HepG2 (cell line): Measurements from ENCODE around the gene POLE3. TPM values are rescaled to one million over a fixed set of nuclear protein-coding genes. Genes with fewer than 3 reads are reported as not detected.

ENCODE experiments used
- ARHGAP35 ChIP-seq: sonication (generic); formaldehyde crosslinking; IDR thresholded peaks from 2 replicates; pipeline ENCODE4 v1.9.0; 2022; ENCODE audit warnings: mild to moderate bottlenecking, inconsistent platforms, moderate library complexity, missing genetic modification reagents, borderline replicate concordance
- CEBPB ChIP-seq: IDR thresholded peaks from 2 replicates; pipeline ENCODE4 v1.6.1; 2011; ENCODE audit warnings: low read depth, low read length, improper control_type of control experiment, borderline replicate concordance
- ESRRA ChIP-seq: sonication (generic); formaldehyde crosslinking; IDR thresholded peaks from 2 replicates; pipeline ENCODE4 v1.5.1; 2020; ENCODE audit warnings: mild to moderate bottlenecking, low read depth, missing genetic modification reagents
- KMT2A ChIP-seq: sonication (generic); formaldehyde crosslinking; IDR thresholded peaks from 2 replicates; pipeline ENCODE4 v1.4.0; 2020; ENCODE audit warnings: missing genetic modification reagents
- POLR2A ChIP-seq, 2 experiments: IDR thresholded peaks; 2 replicates each; pipeline ENCODE4 v1.6.1; 2011; ENCODE audit warnings: low read depth in 2 of 2, low read length in 2 of 2, mild to moderate bottlenecking in 1 of 2, moderate library complexity in 1 of 2; ENCODE audit not compliant: insufficient read depth in 1 of 2
- POLR2G ChIP-seq: fragments of 200-400 bp; formaldehyde crosslinking; IDR thresholded peaks from 2 replicates; pipeline ENCODE4 v1.6.1; 2018; ENCODE audit warnings: mild to moderate bottlenecking, low read depth, low read length, moderate library complexity
- RBFOX2 ChIP-seq: fragments of 200-400 bp; formaldehyde crosslinking; IDR thresholded peaks from 2 replicates; pipeline ENCODE4 v1.6.1; 2017; ENCODE audit warnings: low read depth, mild to moderate bottlenecking, low read length
- SPEN ChIP-seq: sonication (generic); formaldehyde crosslinking; IDR thresholded peaks from 2 replicates; pipeline ENCODE4 v1.5.1; 2020; ENCODE audit warnings: low read depth, mild to moderate bottlenecking, missing genetic modification reagents
- ZIK1 ChIP-seq: sonication (generic); formaldehyde crosslinking; IDR thresholded peaks from 2 replicates; pipeline ENCODE4 v1.5.0; 2020; ENCODE audit warnings: mild to moderate bottlenecking, low read depth, missing genetic modification reagents, borderline replicate concordance
- ZNF547 ChIP-seq: sonication (generic); formaldehyde crosslinking; IDR thresholded peaks from 2 replicates; pipeline ENCODE4 v1.5.1; 2020; ENCODE audit warnings: mild to moderate bottlenecking, missing genetic modification reagents
- ZSCAN25 ChIP-seq: sonication (generic); formaldehyde crosslinking; IDR thresholded peaks from 2 replicates; pipeline ENCODE4 v1.8.0; 2022; ENCODE audit warnings: mild to moderate bottlenecking, missing genetic modification reagents
- polyA plus RNA-seq, 8 experiments: library from polyadenylated mRNA; depleted of rRNA in 3 of 8; stranded (reverse) in 7 of 8; unstranded in 1 of 8; fragments of >200 nt; fragmentation: Illumina TruSeq in 4 of 8; extraction: Trizol in 4 of 8; gene quantifications; 2 replicates each; pipeline versions ENCODE4 v1.2.1 to v1.2.3, GENCODE V29; 2011 to 2016; ENCODE audit warnings: low read depth in 4 of 8, missing spikeins in 1 of 8, mixed read lengths in 1 of 8; ENCODE audit not compliant: insufficient read depth in 1 of 8
- total RNA-seq, 5 experiments: library from RNA; depleted of rRNA; stranded (reverse); fragments of >200 nt; fragmentation: Illumina TruSeq; extraction: Trizol; gene quantifications; 2 replicates each; pipeline ENCODE4 v1.2.3, GENCODE V29; 2016; ENCODE audit warnings: low read depth in 1 of 5
- TF ChIP-seq, protein P1 (sequence below): sonication (generic); formaldehyde crosslinking; IDR thresholded peaks from 2 replicates; pipeline ENCODE4 v1.8.1; 2022; ENCODE audit warnings: low read depth, mild to moderate bottlenecking, missing genetic modification reagents
- TF ChIP-seq, protein P2 (sequence below): sonication (generic); formaldehyde crosslinking; conservative IDR thresholded peaks from 2 replicates; pipeline ENCODE4 v1.4.0; 2020; ENCODE audit warnings: missing genetic modification reagents

POLE3 gene
- total and polyA plus RNA-seq, 2 of the 13 experiments (the other 11 are each of a cell fraction or from before 2014, with no cell fraction given) = 36.0 to 77.2 TPM

DNA sequence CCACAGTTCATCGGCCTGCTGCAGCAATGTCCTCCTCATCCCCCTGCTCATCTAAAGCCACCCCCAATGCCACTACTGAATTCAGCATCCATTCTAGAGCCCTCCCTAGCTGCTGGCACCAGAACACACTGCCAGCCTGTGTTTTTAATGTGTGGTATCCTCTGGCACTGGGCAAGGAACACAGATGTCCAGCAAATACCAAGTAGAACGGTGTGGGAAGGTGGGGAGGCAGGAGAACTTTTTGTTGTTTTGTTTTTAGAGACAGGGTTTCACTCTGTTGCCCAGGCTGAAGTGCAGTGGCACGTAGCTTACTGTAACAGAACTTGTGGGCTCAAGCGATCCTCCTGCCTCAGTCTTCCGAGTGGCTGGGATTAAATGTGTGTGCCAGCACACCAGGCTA, 38.4 kb downstream of the POLE3 start (continued):
- TF ChIP-seq ARHGAP35 (CRISPR knock-in tag) (no peak), SPEN (CRISPR knock-in tag) (no peak), ZNF547 (CRISPR knock-in tag) (no peak), KMT2A (CRISPR knock-in tag) (no peak), RBFOX2 (no peak), POLR2G (0 out of 2 replicates have a peak, but pooled peaks have one; percentile 24), ZIK1 (CRISPR knock-in tag) (no peak), CEBPB (no peak), ZSCAN25 (no peak), ESRRA (CRISPR knock-in tag) (no peak), POLR2A (IDR thresholded peaks at IDR 0.05; ENCODE audit: insufficient read depth in 1 of 2, low read depth in 2 of 2, low read length in 2 of 2) (peak in 1 of 2 experiments; percentile 29; a peak in 1 of 4 replicates)
- TF ChIP-seq, protein P1, sequence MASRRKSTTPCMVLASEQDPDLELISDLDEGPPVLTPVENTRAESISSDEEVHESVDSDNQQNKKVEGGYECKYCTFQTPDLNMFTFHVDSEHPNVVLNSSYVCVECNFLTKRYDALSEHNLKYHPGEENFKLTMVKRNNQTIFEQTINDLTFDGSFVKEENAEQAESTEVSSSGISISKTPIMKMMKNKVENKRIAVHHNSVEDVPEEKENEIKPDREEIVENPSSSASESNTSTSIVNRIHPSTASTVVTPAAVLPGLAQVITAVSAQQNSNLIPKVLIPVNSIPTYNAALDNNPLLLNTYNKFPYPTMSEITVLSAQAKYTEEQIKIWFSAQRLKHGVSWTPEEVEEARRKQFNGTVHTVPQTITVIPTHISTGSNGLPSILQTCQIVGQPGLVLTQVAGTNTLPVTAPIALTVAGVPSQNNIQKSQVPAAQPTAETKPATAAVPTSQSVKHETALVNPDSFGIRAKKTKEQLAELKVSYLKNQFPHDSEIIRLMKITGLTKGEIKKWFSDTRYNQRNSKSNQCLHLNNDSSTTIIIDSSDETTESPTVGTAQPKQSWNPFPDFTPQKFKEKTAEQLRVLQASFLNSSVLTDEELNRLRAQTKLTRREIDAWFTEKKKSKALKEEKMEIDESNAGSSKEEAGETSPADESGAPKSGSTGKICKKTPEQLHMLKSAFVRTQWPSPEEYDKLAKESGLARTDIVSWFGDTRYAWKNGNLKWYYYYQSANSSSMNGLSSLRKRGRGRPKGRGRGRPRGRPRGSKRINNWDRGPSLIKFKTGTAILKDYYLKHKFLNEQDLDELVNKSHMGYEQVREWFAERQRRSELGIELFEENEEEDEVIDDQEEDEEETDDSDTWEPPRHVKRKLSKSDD (CRISPR knock-in tag) = no peak
- TF ChIP-seq, protein P2, sequence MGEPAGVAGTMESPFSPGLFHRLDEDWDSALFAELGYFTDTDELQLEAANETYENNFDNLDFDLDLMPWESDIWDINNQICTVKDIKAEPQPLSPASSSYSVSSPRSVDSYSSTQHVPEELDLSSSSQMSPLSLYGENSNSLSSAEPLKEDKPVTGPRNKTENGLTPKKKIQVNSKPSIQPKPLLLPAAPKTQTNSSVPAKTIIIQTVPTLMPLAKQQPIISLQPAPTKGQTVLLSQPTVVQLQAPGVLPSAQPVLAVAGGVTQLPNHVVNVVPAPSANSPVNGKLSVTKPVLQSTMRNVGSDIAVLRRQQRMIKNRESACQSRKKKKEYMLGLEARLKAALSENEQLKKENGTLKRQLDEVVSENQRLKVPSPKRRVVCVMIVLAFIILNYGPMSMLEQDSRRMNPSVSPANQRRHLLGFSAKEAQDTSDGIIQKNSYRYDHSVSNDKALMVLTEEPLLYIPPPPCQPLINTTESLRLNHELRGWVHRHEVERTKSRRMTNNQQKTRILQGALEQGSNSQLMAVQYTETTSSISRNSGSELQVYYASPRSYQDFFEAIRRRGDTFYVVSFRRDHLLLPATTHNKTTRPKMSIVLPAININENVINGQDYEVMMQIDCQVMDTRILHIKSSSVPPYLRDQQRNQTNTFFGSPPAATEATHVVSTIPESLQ (CRISPR knock-in tag) = no peak
